ENCODE data around the gene PLA2G6. TPM values are rescaled to one million over a fixed set of nuclear protein-coding genes. Genes with fewer than 3 reads are reported as not detected.

The PLA2G6 gene
- total RNA-seq, 1 donor from 2014 or later, result 41.6 TPM

DNA sequence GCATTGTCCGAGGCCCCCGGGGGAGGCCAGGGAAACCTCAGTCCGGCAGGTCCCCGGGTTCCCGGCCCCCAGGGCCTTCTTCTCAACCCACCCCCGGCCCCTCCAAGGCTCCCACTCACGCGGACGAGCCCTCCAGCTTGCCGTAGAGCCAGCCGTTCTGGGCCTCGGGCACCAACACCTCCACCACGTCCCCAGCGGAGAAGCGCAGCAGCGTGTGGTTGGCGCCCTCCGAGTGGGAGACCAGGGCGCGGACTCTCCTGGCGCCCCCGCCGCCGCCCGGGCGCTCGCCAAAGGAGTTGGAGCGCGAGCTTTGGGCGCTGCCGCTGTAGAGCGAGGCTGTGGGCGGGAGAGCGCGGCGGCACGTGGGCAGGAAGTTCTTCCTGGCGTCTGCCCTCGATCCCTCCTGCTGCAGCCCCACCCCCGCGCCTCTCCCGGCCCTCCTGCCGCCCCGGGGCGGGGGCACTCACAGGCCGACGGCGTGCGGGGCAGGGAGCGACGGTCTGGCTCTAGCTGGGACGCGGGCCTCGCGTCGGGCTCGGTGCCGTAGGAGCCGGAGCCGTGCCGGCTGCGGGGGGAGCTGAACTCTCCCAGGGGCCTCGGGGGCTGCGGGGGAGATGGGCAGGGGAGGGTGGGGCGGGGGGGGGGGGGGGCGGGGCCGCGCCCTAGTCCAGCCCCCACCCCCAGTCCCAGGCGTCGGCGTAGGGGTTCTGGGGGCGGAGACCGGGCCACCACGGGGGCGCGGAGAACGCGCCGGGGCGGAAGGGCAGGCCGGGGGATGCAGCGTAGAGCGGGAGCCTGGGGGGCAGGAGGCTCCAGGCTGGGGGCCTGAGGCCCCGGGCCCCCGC lies 92.8 kb downstream of the PLA2G6 start:
- Mint-ChIP-seq H3K4me1 (ENCODE audit: unreplicated experiment) (no peaks in the 10 kb centered on the region), H3K4me3 (ENCODE audit: unreplicated experiment) (no peak overlapping the region), H3K27me3 (ENCODE audit: unreplicated experiment) (peaks cover 10% of the 10 kb centered on the region), H3K36me3 (ENCODE audit: unreplicated experiment) (no peaks in the 10 kb centered on the region), H3K27ac (ENCODE audit: unreplicated experiment) (no peak overlapping the region), H3K9me3 (ENCODE audit: unreplicated experiment) (no peaks in the 10 kb centered on the region)
- TF ChIP-seq, protein P1, sequence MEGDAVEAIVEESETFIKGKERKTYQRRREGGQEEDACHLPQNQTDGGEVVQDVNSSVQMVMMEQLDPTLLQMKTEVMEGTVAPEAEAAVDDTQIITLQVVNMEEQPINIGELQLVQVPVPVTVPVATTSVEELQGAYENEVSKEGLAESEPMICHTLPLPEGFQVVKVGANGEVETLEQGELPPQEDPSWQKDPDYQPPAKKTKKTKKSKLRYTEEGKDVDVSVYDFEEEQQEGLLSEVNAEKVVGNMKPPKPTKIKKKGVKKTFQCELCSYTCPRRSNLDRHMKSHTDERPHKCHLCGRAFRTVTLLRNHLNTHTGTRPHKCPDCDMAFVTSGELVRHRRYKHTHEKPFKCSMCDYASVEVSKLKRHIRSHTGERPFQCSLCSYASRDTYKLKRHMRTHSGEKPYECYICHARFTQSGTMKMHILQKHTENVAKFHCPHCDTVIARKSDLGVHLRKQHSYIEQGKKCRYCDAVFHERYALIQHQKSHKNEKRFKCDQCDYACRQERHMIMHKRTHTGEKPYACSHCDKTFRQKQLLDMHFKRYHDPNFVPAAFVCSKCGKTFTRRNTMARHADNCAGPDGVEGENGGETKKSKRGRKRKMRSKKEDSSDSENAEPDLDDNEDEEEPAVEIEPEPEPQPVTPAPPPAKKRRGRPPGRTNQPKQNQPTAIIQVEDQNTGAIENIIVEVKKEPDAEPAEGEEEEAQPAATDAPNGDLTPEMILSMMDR (IDR thresholded peaks at IDR 0.05), result no peak
- DNase-seq (ENCODE audit: extremely low spot score, unreplicated experiment), result no peak

DNA sequence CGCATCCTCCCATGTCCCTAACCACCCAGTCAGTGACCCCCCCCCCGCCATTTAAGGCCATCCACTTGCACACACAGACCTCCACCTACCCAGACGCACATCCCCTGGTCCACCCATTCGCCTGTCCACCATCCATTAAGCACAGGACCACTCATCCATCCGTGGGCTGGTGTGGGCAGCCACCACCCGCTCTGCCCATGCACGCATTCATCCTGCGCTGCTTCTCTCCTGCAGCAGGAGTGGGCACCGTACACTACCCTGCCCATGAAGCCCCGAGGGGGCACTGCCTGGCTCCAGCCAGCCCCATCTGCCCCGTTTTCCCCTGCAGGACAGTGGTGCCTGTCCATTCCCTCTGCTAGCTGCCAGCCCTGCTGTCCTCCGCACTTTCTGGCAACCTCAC lies 93.8 kb downstream of the PLA2G6 start:
- Mint-ChIP-seq H3K9me3 (ENCODE audit: unreplicated experiment) (no peaks in the 10 kb centered on the region), H3K4me1 (ENCODE audit: unreplicated experiment) (no peaks in the 10 kb centered on the region), H3K36me3 (ENCODE audit: unreplicated experiment) (no peaks in the 10 kb centered on the region), H3K4me3 (ENCODE audit: unreplicated experiment) (no peak overlapping the region), H3K27me3 (ENCODE audit: unreplicated experiment) (peaks cover 6% of the 10 kb centered on the region), H3K27ac (ENCODE audit: unreplicated experiment) (no peak overlapping the region)
- DNase-seq (ENCODE audit: extremely low spot score, unreplicated experiment), result no peak
- TF ChIP-seq, protein P1 (IDR thresholded peaks at IDR 0.05), result no peak

DNA sequence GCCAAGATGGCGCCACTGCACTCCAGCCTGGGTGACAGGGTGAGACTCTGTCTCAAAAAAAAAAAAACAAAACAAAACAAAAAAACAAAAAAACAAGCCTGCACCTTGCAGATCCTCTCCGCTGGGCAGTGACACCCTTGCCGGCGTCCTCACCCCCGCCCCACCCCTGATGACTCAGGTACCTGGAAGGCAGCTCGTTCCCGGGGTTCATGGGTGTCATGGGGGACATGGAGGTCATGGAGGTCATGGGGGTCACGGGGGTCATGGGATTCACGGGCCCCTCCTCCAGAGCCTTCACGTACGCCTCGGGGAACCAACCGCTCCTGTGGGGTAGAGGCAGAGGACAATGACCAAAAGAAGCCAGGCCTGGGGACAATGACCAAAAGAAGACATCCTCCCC lies 94.7 kb downstream of the PLA2G6 start:
- no peak overlapping the region for H3K27ac Mint-ChIP-seq (ENCODE audit: unreplicated experiment)
- no peak overlapping the region for H3K4me3 Mint-ChIP-seq (ENCODE audit: unreplicated experiment)
- no peaks in the 10 kb centered on the region for H3K4me1 Mint-ChIP-seq (ENCODE audit: unreplicated experiment)
- peaks cover 4% of the 10 kb centered on the region for H3K27me3 Mint-ChIP-seq (ENCODE audit: unreplicated experiment)
- no peaks in the 10 kb centered on the region for H3K36me3 Mint-ChIP-seq (ENCODE audit: unreplicated experiment)
- TF ChIP-seq, protein P1 (IDR thresholded peaks at IDR 0.05), result no peak
- no peak for DNase-seq (ENCODE audit: extremely low spot score, unreplicated experiment)
- no peaks in the 10 kb centered on the region for H3K9me3 Mint-ChIP-seq (ENCODE audit: unreplicated experiment)

DNA sequence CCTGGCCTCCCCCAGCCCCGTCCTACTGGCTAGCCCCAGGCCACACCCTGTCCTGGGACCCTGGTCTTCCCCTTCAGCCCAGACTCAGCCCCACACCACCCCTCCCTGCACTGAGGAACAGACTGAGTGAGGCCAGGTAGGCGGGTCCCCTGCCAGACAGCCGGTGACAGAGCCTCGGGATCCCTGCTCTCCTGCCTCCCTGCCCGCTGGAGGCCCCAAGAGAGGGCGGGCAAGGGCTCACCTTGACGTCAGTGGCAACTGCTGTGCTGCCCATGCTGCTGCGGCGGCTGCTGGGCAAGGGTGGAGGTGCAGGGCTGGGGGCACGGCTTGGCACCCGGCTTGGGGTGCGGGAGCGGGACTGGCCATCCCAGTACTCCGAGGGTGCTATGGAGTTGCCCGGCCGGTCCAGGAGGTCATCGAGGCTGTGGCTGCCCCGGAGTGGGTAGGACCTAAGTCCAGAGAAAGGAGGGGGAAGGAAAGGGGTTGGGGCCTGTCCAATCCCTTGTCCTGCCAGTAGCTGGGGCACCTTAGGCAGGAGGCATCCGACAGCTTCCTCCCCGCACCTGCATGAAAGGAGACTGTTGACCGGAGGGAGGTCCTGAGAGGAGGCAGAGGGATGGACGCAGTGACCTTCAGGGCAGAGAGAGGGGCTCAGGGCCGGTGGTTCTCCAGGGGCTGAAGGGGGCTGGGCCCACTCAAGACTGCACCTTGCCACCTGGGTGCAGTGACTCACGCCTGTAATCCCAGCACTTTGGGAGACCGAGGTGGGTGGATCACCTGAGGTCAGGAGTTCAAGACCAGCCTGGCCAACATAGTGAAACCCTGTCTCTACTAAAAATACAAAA lies 95.4 kb downstream of the PLA2G6 start:
- Mint-ChIP-seq H3K36me3 (ENCODE audit: unreplicated experiment) (no peaks in the 10 kb centered on the region), H3K4me3 (ENCODE audit: unreplicated experiment) (no peak overlapping the region), H3K4me1 (ENCODE audit: unreplicated experiment) (no peaks in the 10 kb centered on the region), H3K27me3 (ENCODE audit: unreplicated experiment) (peaks cover 4% of the 10 kb centered on the region), H3K27ac (ENCODE audit: unreplicated experiment) (no peak overlapping the region), H3K9me3 (ENCODE audit: unreplicated experiment) (no peaks in the 10 kb centered on the region)
- DNase-seq (ENCODE audit: extremely low spot score, unreplicated experiment), result no peak
- TF ChIP-seq, protein P1 (IDR thresholded peaks at IDR 0.05), result no peak

DNA sequence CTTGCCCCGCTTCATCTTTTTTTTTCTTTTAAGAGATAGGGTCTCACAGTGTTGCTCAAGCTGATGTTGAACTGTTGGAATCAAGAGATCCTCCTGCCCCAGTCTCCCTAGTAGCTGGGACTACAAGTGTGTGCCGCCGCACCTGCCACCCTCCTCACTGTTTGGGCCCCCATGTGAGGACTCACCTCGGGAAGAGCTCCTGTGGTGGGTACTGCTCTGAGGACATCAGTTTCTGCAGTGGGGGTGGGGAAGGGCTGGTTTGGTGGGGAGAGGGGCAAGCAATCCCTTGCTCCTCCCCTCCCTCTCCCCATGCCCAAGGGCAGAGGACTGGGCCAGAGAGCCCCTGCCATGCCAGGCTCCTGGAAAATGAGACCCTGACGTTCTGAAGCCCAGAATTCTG lies 96.1 kb downstream of the PLA2G6 start:
- Mint-ChIP-seq H3K27ac (ENCODE audit: unreplicated experiment) (no peak overlapping the region), H3K4me1 (ENCODE audit: unreplicated experiment) (no peaks in the 10 kb centered on the region), H3K27me3 (ENCODE audit: unreplicated experiment) (peaks cover 4% of the 10 kb centered on the region), H3K4me3 (ENCODE audit: unreplicated experiment) (no peak overlapping the region), H3K9me3 (ENCODE audit: unreplicated experiment) (no peaks in the 10 kb centered on the region), H3K36me3 (ENCODE audit: unreplicated experiment) (no peaks in the 10 kb centered on the region)
- no peak for DNase-seq (ENCODE audit: extremely low spot score, unreplicated experiment)
- TF ChIP-seq, protein P1 (IDR thresholded peaks at IDR 0.05), result no peak

All from osteocyte (in vitro differentiated cells).